Epithelial cell of proximal tubule (primary cell): Measurements from ENCODE around the gene CSRNP2. TPM values are rescaled to one million over a fixed set of nuclear protein-coding genes. Genes with fewer than 3 reads are reported as not detected.

Experiments used
- DNase-seq: peaks from one replicate; pipeline ENCODE4 v3.0.0-alpha.2; 2011; ENCODE audit warnings: low read depth
- H3K4me3 ChIP-seq: 2 replicates; pipeline ENCODE4 v1.5.1; 2011; ENCODE audit warnings: low read depth, mild to moderate bottlenecking, low read length
- CTCF ChIP-seq: conservative IDR thresholded peaks from 2 replicates; pipeline ENCODE4 v1.5.1; 2012; ENCODE audit warnings: low read depth, mild to moderate bottlenecking, low read length
- total RNA-seq: library from RNA; depleted of rRNA; stranded (reverse); fragments of >200 nt; gene quantifications from 2 replicates; pipeline ENCODE4 v1.2.3, GENCODE V29; 2015

Gene CSRNP2
- total RNA-seq, 1 donor from 2014 or later: 25.1 TPM

- DNase-seq: no peak
- no peak for TF ChIP-seq CTCF
- H3K4me3 ChIP-seq: no peak overlapping the region
These were observed 15.6 kb downstream of the CSRNP2 start for GRCh38 chr12:51067771-51068170.

- no peak for DNase-seq
- no peak for TF ChIP-seq CTCF
- no peak overlapping the region for H3K4me3 ChIP-seq
These were observed 16.2 kb downstream of the CSRNP2 start for GRCh38 chr12:51067229-51067628.

- H3K4me3 ChIP-seq: no peak overlapping the region
- no peak for DNase-seq
- TF ChIP-seq CTCF: no peak
These were observed 17.9 kb downstream of the CSRNP2 start for GRCh38 chr12:51065530-51065929.

- TF ChIP-seq CTCF: no peak
- no peak for DNase-seq
- no peak overlapping the region for H3K4me3 ChIP-seq
These were observed 20.6 kb downstream of the CSRNP2 start for GRCh38 chr12:51062631-51063397.

GRCh38 chr12:51059086-51059485, 24.3 kb downstream of the CSRNP2 start:
- H3K4me3 ChIP-seq: no peak overlapping the region
- no peak for TF ChIP-seq CTCF
- no peak for DNase-seq

GRCh38 chr12:51056242-51056641, 27.2 kb downstream of the CSRNP2 start:
- no peak for TF ChIP-seq CTCF
- no peak overlapping the region for H3K4me3 ChIP-seq
- DNase-seq: no peak

- H3K4me3 ChIP-seq: no peak overlapping the region
- DNase-seq: no peak
- no peak for TF ChIP-seq CTCF
These were observed 28.3 kb downstream of the CSRNP2 start for GRCh38 chr12:51055060-51055459.
